SU-DHL-6 (cell line): Measurements from ENCODE around the gene CASP1.

Source experiments
- CTCF ChIP-seq: fragments of 200-600 bp; sonication (generic); IDR thresholded peaks from one replicate; pipeline ENCODE4 v1.5.1; 2017; ENCODE audit warnings: antibody characterized with exemption, mild to moderate bottlenecking, low read length, moderate library complexity; ENCODE audit not compliant: insufficient read depth, poor library complexity, severe bottlenecking
- EZH2phosphoT487 ChIP-seq: fragments of 200-600 bp; sonication (generic), shearing (Covaris generic); conservative IDR thresholded peaks from 2 replicates; pipeline ENCODE4 v1.6.1; 2018; ENCODE audit warnings: mild to moderate bottlenecking, antibody characterized with exemption, low read length, moderate library complexity, mixed read lengths

- TF ChIP-seq CTCF = no peak
- TF ChIP-seq EZH2phosphoT487 = no peak
Observed at GRCh38 chr11:105033781-105034180, 1.2 kb downstream of the CASP1 start.
